GM10248 (cell line): ENCODE measurements around the gene GNRHR.
"Not testable (repeated sequence)": the region's sequence is repeated elsewhere in the genome, so short reads cannot be mapped to it uniquely, and the experiment has no call there.

Source experiments
- CTCF ChIA-PET: fragments of 300-600 bp; sonication (Branson Sonifier 250); formaldehyde crosslinking; extraction: SDS; loops from one replicate; lab custom pipeline; 2021; ENCODE audit warnings: antibody characterized with exemption; lab: Yijun Ruan, JAX
- POLR2A ChIA-PET: fragments of 350-650 bp; sonication (Branson Sonifier 250); formaldehyde crosslinking; extraction: SDS; loops from one replicate; lab custom pipeline; 2020; ENCODE audit warnings: antibody characterized with exemption; lab: Yijun Ruan, JAX
- DNase-seq: peaks from one replicate; pipeline ENCODE4 v3.0.0; 2012; ENCODE audit errors: extremely low spot score
- CTCF ChIP-seq: IDR thresholded peaks from 2 replicates; pipeline ENCODE4 v1.5.1; 2012; ENCODE audit warnings: mild to moderate bottlenecking, low read depth; ENCODE audit errors: extremely low read depth, missing control alignments, control extremely low read depth

Gene GNRHR

GRCh38 chr4:67717586-67717985 lies 36.6 kb downstream of the GNRHR start:
- no peak for DNase-seq
- POLR2A ChIA-PET = interaction anchor here (1.3 kb wide), 1 partner anchor 16 kb away, joined by 3 read pairs; no protein-coding TSS in a partner anchor
- CTCF ChIA-PET = interaction anchor here (1.1 to 2.4 kb wide), 3 partner anchors 10 to 29 kb away, joined by 3 to 10 read pairs (median 3); partner anchors contain the start of gene UBA6
- TF ChIP-seq CTCF = no peak

GRCh38 chr4:67714955-67715354 lies 39.2 kb downstream of the GNRHR start:
- no peak for DNase-seq
- no peak for TF ChIP-seq CTCF
- ChIA-PET CTCF (interaction anchor here (1.0 to 1.8 kb wide), 5 partner anchors 11 to 34 kb away, joined by 3 to 5 read pairs (median 4); partner anchors contain the start of gene UBA6), POLR2A (no interaction called here)

GRCh38 chr4:67714248-67714583 lies 40.0 kb downstream of the GNRHR start:
- no peak for TF ChIP-seq CTCF
- DNase-seq = peak; percentile 43
- ChIA-PET POLR2A (no interaction called here), CTCF (interaction anchor here (0.8 to 1.8 kb wide), 5 partner anchors 9 to 35 kb away, joined by 3 to 5 read pairs (median 4); partner anchors contain the start of gene UBA6)

- ChIA-PET CTCF (interaction anchor here (0.8 to 1.0 kb wide), 2 partner anchors 10 to 33 kb away, joined by 3 to 5 read pairs; no protein-coding TSS in a partner anchor), POLR2A (no interaction called here)
- DNase-seq = no peak
- TF ChIP-seq CTCF = no peak
Observed at GRCh38 chr4:67713529-67714247, 40.5 kb downstream of the GNRHR start.

- no peak for DNase-seq
- CTCF ChIA-PET = interaction anchor here (1.0 to 2.0 kb wide), 2 partner anchors 33 to 34 kb away, joined by 3 to 8 read pairs; no protein-coding TSS in a partner anchor
- TF ChIP-seq CTCF = no peak
- POLR2A ChIA-PET = no interaction called here
Observed at GRCh38 chr4:67712650-67713528, 41.3 kb downstream of the GNRHR start.

- no peak for DNase-seq
- ChIA-PET POLR2A (no interaction called here), CTCF (interaction anchor here (1.4 to 2.0 kb wide), 2 partner anchors 11 to 35 kb away, joined by 5 to 8 read pairs; partner anchors contain the start of gene UBA6)
- TF ChIP-seq CTCF = no peak
Observed at GRCh38 chr4:67712000-67712625, 42.1 kb downstream of the GNRHR start.

- DNase-seq, CTCF ChIA-PET, POLR2A ChIA-PET: not testable (repeated sequence)
Observed at GRCh38 chr4:67706682-67707081, 47.5 kb downstream of the GNRHR start.
